ENCODE data around the gene WDR88.

GRCh38 chr19:33202546-33203507 is 70.9 kb downstream of the WDR88 start:
- TF ChIP-seq, protein P1, sequence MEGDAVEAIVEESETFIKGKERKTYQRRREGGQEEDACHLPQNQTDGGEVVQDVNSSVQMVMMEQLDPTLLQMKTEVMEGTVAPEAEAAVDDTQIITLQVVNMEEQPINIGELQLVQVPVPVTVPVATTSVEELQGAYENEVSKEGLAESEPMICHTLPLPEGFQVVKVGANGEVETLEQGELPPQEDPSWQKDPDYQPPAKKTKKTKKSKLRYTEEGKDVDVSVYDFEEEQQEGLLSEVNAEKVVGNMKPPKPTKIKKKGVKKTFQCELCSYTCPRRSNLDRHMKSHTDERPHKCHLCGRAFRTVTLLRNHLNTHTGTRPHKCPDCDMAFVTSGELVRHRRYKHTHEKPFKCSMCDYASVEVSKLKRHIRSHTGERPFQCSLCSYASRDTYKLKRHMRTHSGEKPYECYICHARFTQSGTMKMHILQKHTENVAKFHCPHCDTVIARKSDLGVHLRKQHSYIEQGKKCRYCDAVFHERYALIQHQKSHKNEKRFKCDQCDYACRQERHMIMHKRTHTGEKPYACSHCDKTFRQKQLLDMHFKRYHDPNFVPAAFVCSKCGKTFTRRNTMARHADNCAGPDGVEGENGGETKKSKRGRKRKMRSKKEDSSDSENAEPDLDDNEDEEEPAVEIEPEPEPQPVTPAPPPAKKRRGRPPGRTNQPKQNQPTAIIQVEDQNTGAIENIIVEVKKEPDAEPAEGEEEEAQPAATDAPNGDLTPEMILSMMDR (conservative IDR thresholded peaks at IDR 0.05; ENCODE audit: low read depth in 2 of 2), result no peak
- TF ChIP-seq POLR2AphosphoS5 (IDR thresholded peaks at IDR 0.05; ENCODE audit: low read depth) (no peak), EZH2 (IDR thresholded peaks at IDR 0.05; ENCODE audit: low read depth, unreplicated experiment) (no peak), ZNF114 (CRISPR knock-in tag; IDR thresholded peaks at IDR 0.05) (no peak), ZNF331 (CRISPR knock-in tag; IDR thresholded peaks at IDR 0.05; ENCODE audit: low read depth) (no peak), CREB1 (CRISPR knock-in tag; IDR thresholded peaks at IDR 0.05; ENCODE audit: low read depth) (no peak), JUNB (IDR thresholded peaks at IDR 0.05; ENCODE audit: unreplicated experiment) (no peak), REST (IDR thresholded peaks at IDR 0.05; ENCODE audit: unreplicated experiment) (no peak)
- TF ChIP-seq, protein P2, sequence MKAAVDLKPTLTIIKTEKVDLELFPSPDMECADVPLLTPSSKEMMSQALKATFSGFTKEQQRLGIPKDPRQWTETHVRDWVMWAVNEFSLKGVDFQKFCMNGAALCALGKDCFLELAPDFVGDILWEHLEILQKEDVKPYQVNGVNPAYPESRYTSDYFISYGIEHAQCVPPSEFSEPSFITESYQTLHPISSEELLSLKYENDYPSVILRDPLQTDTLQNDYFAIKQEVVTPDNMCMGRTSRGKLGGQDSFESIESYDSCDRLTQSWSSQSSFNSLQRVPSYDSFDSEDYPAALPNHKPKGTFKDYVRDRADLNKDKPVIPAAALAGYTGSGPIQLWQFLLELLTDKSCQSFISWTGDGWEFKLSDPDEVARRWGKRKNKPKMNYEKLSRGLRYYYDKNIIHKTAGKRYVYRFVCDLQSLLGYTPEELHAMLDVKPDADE (IDR thresholded peaks at IDR 0.05), result no peak
